GM12891 (cell line): Measurements from ENCODE around the gene BAG5.
A peak's percentile ranks its signal among the peaks of the same experiment; 100 is the strongest.

Source experiments
- DNase-seq: peaks from one replicate; pipeline ENCODE4 v3.0.0; 2011; ENCODE audit warnings: low spot score; ENCODE audit not compliant: insufficient read length
- FAIRE-seq: peaks from 2 replicates; lab custom pipeline; 2011; peaks lifted over from hg19 to GRCh38; lab: Jason Lieb, UNC
- PAX5 ChIP-seq: IDR thresholded peaks from 2 replicates; pipeline ENCODE4 v1.6.1; 2011; ENCODE audit warnings: low read length, moderate library complexity, mild to moderate bottlenecking; ENCODE audit not compliant: insufficient read depth, severe bottlenecking
- POLR2A ChIP-seq: IDR thresholded peaks from 2 replicates; pipeline ENCODE4 v1.6.1; 2011; ENCODE audit warnings: low read depth, low read length, control low read depth
- POLR2AphosphoS5 ChIP-seq: IDR thresholded peaks from 2 replicates; pipeline ENCODE4 v1.6.1; 2011; ENCODE audit warnings: low read depth, low read length, control low read depth
- POU2F2 ChIP-seq: IDR thresholded peaks from 2 replicates; pipeline ENCODE4 v1.6.1; 2011; ENCODE audit warnings: low read depth, mild to moderate bottlenecking, control low read depth, low read length, moderate library complexity
- SPI1 ChIP-seq: IDR thresholded peaks from 2 replicates; pipeline ENCODE4 v1.6.1; 2011; ENCODE audit warnings: low read depth, low read length, control low read depth
- TAF1 ChIP-seq: IDR thresholded peaks from 2 replicates; pipeline ENCODE4 v1.6.1; 2011; ENCODE audit warnings: low read depth, low read length, control low read depth

BAG5 gene

DNA sequence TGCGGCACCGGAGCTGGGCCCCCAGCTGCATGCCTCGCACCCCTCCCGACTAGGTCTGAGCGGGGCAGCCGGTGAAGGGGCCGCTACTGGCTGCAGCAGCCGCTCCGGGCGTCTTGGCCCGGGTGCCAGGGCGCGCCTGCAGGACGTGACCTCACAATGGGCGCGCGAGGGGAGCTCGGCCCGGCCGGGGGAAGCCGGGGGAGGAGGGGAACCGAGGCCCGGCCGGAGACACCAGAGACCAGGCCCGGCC lies 353 bp downstream of the BAG5 start:
- TF ChIP-seq PAX5 (no peak), SPI1 (no peak), POLR2A (no peak), POU2F2 (no peak), TAF1 (no peak), POLR2AphosphoS5 (no peak)
- FAIRE-seq (no peak), DNase-seq (no peak)

DNA sequence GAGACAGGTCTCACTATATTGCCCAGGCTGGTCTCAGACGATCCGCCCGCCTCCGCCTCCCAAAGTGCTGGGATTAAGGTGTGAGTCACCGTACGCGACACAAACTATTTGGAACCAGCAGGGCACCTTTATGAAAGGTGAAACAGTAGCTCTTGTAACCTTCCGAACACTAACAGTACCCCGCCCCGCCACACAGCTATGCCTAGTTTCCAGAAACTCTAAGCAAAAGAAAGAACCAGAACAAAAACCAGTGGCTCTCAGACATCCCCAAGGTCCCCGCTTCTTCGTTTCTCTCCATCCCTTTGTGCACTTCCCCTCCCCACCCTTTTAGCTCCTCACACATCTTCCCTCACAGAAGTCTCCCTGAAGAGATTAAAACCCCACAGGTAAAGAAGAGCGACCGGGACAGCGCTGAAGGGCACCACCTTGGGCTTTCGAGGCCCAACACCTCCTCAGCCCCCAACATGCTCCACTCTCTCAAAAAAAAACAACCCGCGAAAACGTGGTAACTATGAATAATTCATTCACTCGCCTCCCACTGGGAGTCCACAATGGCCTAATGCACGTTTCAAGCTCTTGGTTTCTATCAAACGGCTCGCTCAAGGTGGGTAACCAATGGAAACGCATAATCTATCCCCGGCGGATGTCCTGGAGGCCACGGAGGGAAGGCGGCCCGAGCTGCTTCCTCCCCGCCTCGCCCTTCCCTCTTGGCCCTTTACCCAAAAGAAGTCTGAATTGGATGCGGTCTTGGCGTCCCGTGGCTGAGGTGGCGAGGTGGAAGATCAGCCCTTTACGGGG lies 877 bp downstream of the BAG5 start:
- TF ChIP-seq TAF1 (no peak), POLR2AphosphoS5 (no peak), SPI1 (peak; percentile 24; the same call in 1 of the 2 replicates), PAX5 (no peak)
- DNase-seq (peak; percentile 59), FAIRE-seq (no peak)

DNA sequence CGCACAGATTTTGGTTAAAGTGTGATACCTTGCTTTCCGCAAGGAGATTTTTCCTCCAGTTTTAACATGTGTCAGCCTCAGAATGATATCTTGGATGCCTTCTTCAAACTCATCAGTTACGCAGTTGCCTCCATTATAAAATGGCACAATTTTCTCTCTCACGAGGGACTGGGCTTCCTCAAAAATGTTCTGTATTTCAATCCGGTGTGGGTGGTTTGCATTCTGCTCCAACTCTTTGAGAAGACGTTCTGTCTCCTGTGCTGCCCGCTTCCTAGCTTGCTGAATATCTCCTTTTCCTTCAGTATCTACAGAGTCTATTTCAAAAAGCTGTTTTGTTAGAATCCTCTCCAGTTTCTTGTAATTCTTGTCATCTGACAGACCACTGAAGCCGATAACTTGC lies 1.8 kb downstream of the BAG5 start:
- FAIRE-seq (no peak), DNase-seq (no peak)
- TF ChIP-seq POLR2A = no peak
- TF ChIP-seq TAF1 = no peak
- TF ChIP-seq POLR2AphosphoS5 = no peak

DNA sequence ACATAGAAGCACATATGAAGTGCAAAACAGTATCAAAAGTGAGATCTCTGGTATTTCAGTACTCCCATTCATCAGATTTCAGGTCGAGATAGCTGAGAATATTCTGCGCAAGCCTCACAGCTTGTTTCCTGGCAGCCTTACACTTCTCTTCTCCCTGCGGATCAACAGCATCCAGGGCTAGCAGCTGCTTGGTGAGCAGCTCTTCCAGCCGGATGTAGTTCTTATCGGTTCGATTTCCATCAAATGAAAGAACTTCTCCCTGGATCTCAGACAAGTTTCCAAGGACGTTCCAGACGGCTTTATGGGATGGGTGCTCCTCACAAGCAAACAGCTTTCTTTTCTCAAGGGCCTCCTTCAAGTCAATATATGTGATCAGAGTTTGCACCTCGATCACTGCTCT lies 2.7 kb downstream of the BAG5 start:
- TF ChIP-seq SPI1 = no peak
- no peak for TF ChIP-seq POU2F2
- TF ChIP-seq PAX5 = no peak
- TF ChIP-seq POLR2A = no peak
- TF ChIP-seq TAF1 = no peak
- FAIRE-seq = no peak
- DNase-seq = no peak

DNA sequence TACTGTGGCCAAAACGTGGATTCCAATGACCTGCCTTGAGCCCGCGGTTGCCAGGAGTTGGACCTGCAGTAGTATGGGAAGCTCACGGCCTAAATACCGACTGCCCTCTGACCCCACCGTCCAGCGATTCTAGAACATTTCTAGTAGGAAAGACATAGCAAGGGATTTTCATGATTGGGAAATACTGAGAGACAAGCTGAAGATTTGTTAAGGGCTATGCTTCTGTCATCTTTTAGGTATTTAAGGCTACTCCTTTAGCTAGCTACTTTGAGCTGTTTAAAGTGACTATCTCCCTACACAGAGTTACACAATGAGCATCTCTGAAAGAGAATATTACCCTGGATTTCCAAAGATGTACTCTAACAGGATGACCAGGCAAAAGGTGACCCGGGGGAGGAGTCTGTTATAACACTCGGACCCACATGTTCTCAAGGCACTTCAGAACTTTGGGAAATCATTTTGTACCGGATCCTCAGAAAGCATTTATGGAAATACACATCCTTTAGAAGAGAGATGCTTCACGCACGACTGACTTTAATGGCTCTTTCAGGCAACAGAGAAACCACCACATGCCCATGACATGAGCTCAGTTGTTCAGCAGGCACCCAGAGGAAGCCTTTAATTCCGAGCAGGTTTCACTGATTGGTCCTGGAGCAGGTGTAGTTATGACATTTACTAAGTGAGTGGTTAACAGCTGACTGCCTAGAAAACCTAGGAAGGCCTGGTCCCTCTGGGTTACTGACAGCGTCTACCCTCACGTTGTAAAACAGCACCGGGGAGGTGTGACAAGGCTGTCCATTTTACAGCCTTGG lies 4.2 kb downstream of the BAG5 start:
- FAIRE-seq (no peak), DNase-seq (no peak)
- no peak for TF ChIP-seq PAX5
- no peak for TF ChIP-seq TAF1
- no peak for TF ChIP-seq POLR2AphosphoS5
- TF ChIP-seq SPI1 = no peak
- no peak for TF ChIP-seq POU2F2
- TF ChIP-seq POLR2A = no peak

DNA sequence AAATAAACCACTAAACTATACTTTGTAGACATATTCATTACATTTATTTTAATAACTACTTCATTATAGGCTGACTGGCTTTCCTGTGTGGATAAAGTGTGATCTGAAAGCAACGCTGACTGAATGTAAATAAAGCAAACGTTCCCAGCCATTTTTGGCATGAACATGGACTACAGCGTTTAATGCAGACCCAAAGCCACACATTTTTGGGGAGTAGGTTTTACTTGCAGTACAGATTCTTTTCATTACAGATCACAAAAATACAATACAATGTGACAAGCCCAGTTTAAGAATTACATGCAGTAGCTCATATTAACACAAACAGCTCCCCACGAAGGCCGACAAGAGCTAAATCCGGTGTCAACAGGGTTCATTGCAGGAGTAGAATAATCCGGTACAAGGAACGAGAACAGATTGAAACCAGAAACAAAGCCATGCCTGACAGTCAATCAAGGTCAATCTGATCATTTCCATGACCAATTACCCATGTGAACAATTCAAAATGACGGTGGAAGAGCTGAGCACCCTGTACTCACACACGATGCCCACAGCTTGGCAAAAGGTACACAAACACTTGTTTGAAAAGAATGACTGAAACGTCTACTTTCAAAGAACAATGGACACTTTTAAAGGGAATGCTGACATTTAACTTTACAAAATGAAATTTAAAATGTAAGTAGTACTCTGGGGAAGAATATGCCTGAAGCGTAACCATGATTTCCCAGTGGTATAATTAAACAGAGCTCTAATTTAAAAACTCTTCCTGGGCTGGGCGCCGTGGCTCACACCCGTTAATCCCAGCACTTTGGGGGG lies 5.3 kb downstream of the BAG5 start:
- DNase-seq (no peak), FAIRE-seq (no peak)
- TF ChIP-seq POLR2A = no peak
- TF ChIP-seq POU2F2 = no peak
- no peak for TF ChIP-seq SPI1
- TF ChIP-seq PAX5 = no peak
- TF ChIP-seq POLR2AphosphoS5 = no peak
- no peak for TF ChIP-seq TAF1

DNA sequence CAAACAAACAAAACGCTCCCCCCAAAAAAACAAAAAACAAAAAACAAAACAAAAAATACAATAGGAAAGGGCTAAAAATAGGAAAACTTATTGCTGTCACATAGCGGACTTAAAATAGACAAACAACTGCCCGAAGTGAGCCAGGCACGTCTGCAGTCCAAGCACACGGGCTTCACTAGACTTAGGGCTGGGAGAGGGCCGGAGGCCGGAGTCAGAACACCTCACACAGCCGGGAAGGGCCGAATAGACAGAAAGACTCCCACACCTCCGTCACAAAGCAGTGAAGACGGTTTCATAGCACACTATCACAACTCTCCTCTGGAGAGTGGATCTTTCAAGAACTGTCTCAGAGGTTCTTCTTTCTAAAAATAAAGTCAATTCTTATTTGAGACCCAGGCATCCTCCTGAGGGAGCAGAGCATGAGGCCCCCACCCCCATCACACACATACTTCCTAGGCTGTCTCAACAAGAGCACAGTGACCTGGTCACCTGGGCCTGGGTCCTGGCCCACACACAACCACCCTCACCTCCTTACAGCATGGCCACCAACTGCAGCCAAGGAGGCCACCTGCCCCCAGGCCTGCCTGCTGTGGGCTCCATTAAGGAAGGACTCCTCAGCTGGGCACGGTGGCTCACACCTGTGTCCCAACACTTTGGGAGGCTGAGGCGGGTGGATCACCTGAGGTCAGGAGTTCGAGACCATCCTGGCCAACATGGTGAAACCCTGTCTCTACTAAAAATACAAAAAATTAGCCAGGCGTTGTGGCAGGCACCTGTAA lies 6.7 kb downstream of the BAG5 start:
- FAIRE-seq (no peak), DNase-seq (no peak)
- TF ChIP-seq TAF1 = no peak
- TF ChIP-seq PAX5 = no peak
- peak; percentile 45; the same call in 1 of the 2 replicates for TF ChIP-seq POLR2A
- 0 out of 2 replicates have a peak, but pooled peaks have one; percentile 59 for TF ChIP-seq POLR2AphosphoS5
- TF ChIP-seq SPI1 = no peak
- no peak for TF ChIP-seq POU2F2

DNA sequence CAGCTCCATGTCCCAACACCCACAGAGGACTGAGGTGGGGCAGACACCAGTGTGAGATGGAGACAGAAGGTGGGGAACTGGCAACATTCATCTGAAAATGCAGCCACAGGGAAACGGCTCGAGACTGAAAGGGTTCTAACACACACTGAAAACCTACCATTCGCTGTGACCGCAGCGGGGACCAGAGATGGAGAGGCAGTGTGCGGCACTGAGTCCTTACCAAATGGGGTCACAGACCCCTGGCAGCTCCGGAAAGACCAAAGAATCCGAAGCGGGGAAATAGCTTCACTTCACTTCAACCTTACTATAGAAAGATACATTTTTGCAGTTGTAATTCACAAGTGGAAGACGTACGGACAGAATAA lies 9.6 kb downstream of the BAG5 start:
- DNase-seq (no peak), FAIRE-seq (no peak)
- TF ChIP-seq SPI1 (no peak), PAX5 (no peak), POU2F2 (no peak), TAF1 (no peak), POLR2A (no peak), POLR2AphosphoS5 (no peak)
